GM12878 (cell line): ENCODE data around the gene DSE. TPM values are rescaled to one million over a fixed set of nuclear protein-coding genes. Genes with fewer than 3 reads are reported as not detected.
A peak's percentile ranks its signal among the peaks of the same experiment; 100 is the strongest.

Experiments used
- BRCA1 ChIP-seq: IDR thresholded peaks from 2 replicates; pipeline ENCODE4 v1.6.1; 2011; ENCODE audit warnings: low read depth, low read length, improper control_type of control experiment
- CBFB ChIP-seq: IDR thresholded peaks from 2 replicates; pipeline ENCODE4 v1.6.1; 2016; ENCODE audit warnings: antibody characterized with exemption, low read depth
- CHD2 ChIP-seq: IDR thresholded peaks from 2 replicates; pipeline ENCODE4 v1.6.1; 2011; ENCODE audit warnings: low read depth, low read length, improper control_type of control experiment, borderline replicate concordance
- CHD4 ChIP-seq: fragments of 200-600 bp; sonication (generic); IDR thresholded peaks from 2 replicates; pipeline ENCODE4 v1.6.1; 2016; ENCODE audit warnings: mild to moderate bottlenecking
- CREB1 ChIP-seq: IDR thresholded peaks from 2 replicates; pipeline ENCODE4 v1.6.1; 2012; ENCODE audit warnings: low read depth, mild to moderate bottlenecking, inconsistent platforms
- EGR1 ChIP-seq, 2 experiments: IDR thresholded peaks; 1 replicate in 1 of 2; 2 replicates in 1 of 2; pipeline ENCODE4 v1.6.1; 2011 to 2012; ENCODE audit warnings: low read depth in 2 of 2, low read length in 2 of 2, borderline replicate concordance in 1 of 2, mild to moderate bottlenecking in 1 of 2, moderate library complexity in 1 of 2
- IKZF1 ChIP-seq: fragments of 450-650 bp; conservative IDR thresholded peaks from 2 replicates; pipeline ENCODE4 v1.6.1; 2017; ENCODE audit warnings: antibody characterized with exemption, mild to moderate bottlenecking
- LARP7 ChIP-seq: fragments of 450-650 bp; IDR thresholded peaks from 2 replicates; pipeline ENCODE4 v1.6.1; 2017; ENCODE audit warnings: mild to moderate bottlenecking
- MTA2 ChIP-seq: fragments of 450-650 bp; IDR thresholded peaks from 2 replicates; pipeline ENCODE4 v1.6.1; 2016; ENCODE audit warnings: low read depth, mild to moderate bottlenecking, moderate library complexity
- MYC ChIP-seq: IDR thresholded peaks from 2 replicates; pipeline ENCODE4 v1.6.1; 2011; ENCODE audit warnings: mild to moderate bottlenecking, low read length, moderate library complexity, inconsistent platforms; ENCODE audit not compliant: insufficient read depth, insufficient replicate concordance, insufficient read length, severe bottlenecking
- NFYB ChIP-seq: IDR thresholded peaks from 2 replicates; pipeline ENCODE4 v1.6.1; 2011; ENCODE audit warnings: low read depth, mild to moderate bottlenecking, low read length, improper control_type of control experiment, moderate library complexity; ENCODE audit not compliant: insufficient read depth
- SIN3A ChIP-seq: IDR thresholded peaks from 2 replicates; pipeline ENCODE4 v1.6.1; 2012; ENCODE audit warnings: low read depth, low read length, improper control_type of control experiment
- YY1 ChIP-seq: IDR thresholded peaks from 2 replicates; pipeline ENCODE4 v1.6.1; 2011; ENCODE audit warnings: low read depth, mild to moderate bottlenecking, low read length
- ZSCAN29 ChIP-seq: fragments of 450-650 bp; IDR thresholded peaks from 2 replicates; pipeline ENCODE4 v1.6.1; 2017; ENCODE audit warnings: mild to moderate bottlenecking, moderate library complexity
- polyA plus RNA-seq, 11 experiments: library from polyadenylated mRNA; depleted of rRNA in 4 of 11; unstranded in 6 of 11; stranded (reverse) in 5 of 11; fragments of >200 nt; fragmentation: Nextera tagmentation in 4 of 11; fragmentation: Illumina TruSeq in 1 of 11; extraction: Ambion mirVana in 4 of 11; extraction: Trizol in 1 of 11; gene quantifications; 1 replicate in 1 of 11; 2 replicates in 10 of 11; pipeline versions ENCODE4 v1.2.1 to v1.2.3, GENCODE V29; 2011 to 2016; ENCODE audit warnings: inconsistent platforms in 2 of 11, missing spikeins in 2 of 11, low read depth in 1 of 11
- total RNA-seq, 4 experiments: library from RNA; depleted of rRNA in 3 of 4; stranded (reverse); fragments of >200 nt in 3 of 4; fragmentation: Illumina TruSeq in 1 of 4; extraction: Trizol in 1 of 4; gene quantifications; 2 replicates each; pipeline versions ENCODE4 v1.2.1 to v1.2.3, GENCODE V29; 2013 to 2021
- TF ChIP-seq, protein P1 (sequence below): IDR thresholded peaks from 2 replicates; pipeline ENCODE4 v1.6.1; 2011; ENCODE audit warnings: low read depth, mild to moderate bottlenecking, low read length, moderate library complexity, borderline replicate concordance; ENCODE audit errors: extremely low read depth
- TF ChIP-seq, protein P2 (sequence below): fragments of 450-650 bp; IDR thresholded peaks from 2 replicates; pipeline ENCODE4 v1.6.1; 2016; ENCODE audit warnings: mild to moderate bottlenecking
- TF ChIP-seq, protein P3 (sequence below): fragments of 450-650 bp; formaldehyde crosslinking; IDR thresholded peaks from 2 replicates; pipeline ENCODE4 v1.4.0; 2022; ENCODE audit warnings: mild to moderate bottlenecking, moderate library complexity
- TF ChIP-seq, protein P4 (sequence below): fragments of 450-650 bp; IDR thresholded peaks from 2 replicates; pipeline ENCODE4 v1.6.1; 2016; ENCODE audit warnings: mild to moderate bottlenecking, moderate library complexity, borderline replicate concordance
- TF ChIP-seq, protein P5 (sequence below): fragments of 450-650 bp; IDR thresholded peaks from 2 replicates; pipeline ENCODE4 v1.6.1; 2014; ENCODE audit warnings: mild to moderate bottlenecking
- TF ChIP-seq, protein P6 (sequence below): IDR thresholded peaks from 2 replicates; pipeline ENCODE4 v1.6.1; 2012; ENCODE audit warnings: low read depth, low read length, improper control_type of control experiment

Gene DSE
- total and polyA plus RNA-seq, 10 of the 15 experiments (the other 5 are each of a cell fraction or from before 2014, with no cell fraction given), result 12.6 to 76.4 (median 43.0) TPM

DNA sequence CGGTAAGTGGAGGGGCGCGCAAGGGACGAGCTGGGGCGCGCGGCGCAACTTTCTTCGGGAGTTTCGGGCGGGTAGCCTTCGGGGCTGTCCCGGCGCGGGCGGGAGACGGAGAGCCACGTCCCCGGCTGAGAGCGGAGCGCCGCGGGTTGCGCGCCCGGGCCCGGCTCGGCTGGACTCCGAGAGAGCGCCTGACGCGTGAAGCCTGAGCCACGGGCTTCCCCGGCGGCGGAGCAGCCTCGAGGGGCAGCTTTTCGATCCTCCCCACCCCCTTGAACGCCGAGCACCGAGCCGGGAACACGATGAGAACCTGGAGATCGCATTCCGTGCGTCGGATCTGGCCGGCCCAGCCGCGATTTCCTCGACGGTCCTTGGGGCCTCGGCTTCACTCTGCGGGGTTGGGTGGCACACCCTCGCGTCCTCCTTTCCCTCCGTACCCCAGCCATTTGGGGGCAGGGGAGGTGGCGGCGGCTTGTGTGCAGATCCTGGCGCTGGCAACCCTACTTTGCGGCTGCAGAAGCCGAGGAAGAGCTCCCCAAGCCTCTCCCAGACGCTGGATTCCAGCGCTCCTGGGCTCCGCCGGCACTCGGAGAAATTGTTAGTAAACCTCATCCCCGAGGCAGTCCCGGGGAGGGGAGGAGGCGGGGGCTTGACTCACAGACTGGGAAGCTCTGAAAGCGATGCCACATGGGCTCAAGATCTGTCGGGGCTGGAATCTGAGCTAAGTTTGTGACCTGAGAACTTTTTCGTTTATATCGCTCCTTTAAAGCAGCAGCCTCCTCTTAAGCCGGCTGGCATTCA, 572 bp downstream of the DSE start (continued):
- TF ChIP-seq NFYB, result no peak
- TF ChIP-seq MTA2, result no peak
- TF ChIP-seq, protein P1, sequence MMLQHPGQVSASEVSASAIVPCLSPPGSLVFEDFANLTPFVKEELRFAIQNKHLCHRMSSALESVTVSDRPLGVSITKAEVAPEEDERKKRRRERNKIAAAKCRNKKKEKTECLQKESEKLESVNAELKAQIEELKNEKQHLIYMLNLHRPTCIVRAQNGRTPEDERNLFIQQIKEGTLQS, result no peak
- TF ChIP-seq SIN3A, result 0 out of 2 replicates have a peak, but pooled peaks have one; percentile 30
- TF ChIP-seq YY1, result no peak
- no peak for TF ChIP-seq ZSCAN29
- TF ChIP-seq, protein P2, sequence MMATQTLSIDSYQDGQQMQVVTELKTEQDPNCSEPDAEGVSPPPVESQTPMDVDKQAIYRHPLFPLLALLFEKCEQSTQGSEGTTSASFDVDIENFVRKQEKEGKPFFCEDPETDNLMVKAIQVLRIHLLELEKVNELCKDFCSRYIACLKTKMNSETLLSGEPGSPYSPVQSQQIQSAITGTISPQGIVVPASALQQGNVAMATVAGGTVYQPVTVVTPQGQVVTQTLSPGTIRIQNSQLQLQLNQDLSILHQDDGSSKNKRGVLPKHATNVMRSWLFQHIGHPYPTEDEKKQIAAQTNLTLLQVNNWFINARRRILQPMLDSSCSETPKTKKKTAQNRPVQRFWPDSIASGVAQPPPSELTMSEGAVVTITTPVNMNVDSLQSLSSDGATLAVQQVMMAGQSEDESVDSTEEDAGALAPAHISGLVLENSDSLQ, result no peak
- TF ChIP-seq BRCA1, result no peak
- TF ChIP-seq IKZF1, result peak; percentile 88
- TF ChIP-seq, protein P3, sequence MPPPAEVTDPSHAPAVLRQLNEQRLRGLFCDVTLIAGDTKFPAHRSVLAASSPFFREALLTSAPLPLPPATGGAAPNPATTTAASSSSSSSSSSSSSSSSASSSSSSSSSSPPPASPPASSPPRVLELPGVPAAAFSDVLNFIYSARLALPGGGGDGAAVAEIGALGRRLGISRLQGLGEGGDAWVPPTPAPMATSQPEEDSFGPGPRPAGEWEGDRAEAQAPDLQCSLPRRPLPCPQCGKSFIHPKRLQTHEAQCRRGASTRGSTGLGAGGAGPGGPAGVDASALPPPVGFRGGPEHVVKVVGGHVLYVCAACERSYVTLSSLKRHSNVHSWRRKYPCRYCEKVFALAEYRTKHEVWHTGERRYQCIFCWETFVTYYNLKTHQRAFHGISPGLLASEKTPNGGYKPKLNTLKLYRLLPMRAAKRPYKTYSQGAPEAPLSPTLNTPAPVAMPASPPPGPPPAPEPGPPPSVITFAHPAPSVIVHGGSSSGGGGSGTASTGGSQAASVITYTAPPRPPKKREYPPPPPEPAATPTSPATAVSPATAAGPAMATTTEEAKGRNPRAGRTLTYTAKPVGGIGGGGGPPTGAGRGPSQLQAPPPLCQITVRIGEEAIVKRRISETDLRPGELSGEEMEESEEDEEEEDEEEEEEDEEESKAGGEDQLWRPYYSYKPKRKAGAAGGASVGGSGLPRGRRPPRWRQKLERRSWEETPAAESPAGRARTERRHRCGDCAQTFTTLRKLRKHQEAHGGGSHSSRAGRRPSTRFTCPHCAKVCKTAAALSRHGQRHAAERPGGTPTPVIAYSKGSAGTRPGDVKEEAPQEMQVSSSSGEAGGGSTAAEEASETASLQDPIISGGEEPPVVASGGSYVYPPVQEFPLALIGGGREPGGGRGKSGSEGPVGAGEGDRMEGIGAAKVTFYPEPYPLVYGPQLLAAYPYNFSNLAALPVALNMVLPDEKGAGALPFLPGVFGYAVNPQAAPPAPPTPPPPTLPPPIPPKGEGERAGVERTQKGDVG (CRISPR knock-in tag), result no peak
- no peak for TF ChIP-seq CREB1
- TF ChIP-seq, protein P4, sequence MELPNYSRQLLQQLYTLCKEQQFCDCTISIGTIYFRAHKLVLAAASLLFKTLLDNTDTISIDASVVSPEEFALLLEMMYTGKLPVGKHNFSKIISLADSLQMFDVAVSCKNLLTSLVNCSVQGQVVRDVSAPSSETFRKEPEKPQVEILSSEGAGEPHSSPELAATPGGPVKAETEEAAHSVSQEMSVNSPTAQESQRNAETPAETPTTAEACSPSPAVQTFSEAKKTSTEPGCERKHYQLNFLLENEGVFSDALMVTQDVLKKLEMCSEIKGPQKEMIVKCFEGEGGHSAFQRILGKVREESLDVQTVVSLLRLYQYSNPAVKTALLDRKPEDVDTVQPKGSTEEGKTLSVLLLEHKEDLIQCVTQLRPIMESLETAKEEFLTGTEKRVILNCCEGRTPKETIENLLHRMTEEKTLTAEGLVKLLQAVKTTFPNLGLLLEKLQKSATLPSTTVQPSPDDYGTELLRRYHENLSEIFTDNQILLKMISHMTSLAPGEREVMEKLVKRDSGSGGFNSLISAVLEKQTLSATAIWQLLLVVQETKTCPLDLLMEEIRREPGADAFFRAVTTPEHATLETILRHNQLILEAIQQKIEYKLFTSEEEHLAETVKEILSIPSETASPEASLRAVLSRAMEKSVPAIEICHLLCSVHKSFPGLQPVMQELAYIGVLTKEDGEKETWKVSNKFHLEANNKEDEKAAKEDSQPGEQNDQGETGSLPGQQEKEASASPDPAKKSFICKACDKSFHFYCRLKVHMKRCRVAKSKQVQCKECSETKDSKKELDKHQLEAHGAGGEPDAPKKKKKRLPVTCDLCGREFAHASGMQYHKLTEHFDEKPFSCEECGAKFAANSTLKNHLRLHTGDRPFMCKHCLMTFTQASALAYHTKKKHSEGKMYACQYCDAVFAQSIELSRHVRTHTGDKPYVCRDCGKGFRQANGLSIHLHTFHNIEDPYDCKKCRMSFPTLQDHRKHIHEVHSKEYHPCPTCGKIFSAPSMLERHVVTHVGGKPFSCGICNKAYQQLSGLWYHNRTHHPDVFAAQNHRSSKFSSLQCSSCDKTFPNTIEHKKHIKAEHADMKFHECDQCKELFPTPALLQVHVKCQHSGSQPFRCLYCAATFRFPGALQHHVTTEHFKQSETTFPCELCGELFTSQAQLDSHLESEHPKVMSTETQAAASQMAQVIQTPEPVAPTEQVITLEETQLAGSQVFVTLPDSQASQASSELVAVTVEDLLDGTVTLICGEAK, result no peak
- TF ChIP-seq CBFB, result no peak
- TF ChIP-seq, protein P5, sequence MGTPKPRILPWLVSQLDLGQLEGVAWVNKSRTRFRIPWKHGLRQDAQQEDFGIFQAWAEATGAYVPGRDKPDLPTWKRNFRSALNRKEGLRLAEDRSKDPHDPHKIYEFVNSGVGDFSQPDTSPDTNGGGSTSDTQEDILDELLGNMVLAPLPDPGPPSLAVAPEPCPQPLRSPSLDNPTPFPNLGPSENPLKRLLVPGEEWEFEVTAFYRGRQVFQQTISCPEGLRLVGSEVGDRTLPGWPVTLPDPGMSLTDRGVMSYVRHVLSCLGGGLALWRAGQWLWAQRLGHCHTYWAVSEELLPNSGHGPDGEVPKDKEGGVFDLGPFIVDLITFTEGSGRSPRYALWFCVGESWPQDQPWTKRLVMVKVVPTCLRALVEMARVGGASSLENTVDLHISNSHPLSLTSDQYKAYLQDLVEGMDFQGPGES, result no peak
- no peak for TF ChIP-seq CHD4
- TF ChIP-seq, protein P6, sequence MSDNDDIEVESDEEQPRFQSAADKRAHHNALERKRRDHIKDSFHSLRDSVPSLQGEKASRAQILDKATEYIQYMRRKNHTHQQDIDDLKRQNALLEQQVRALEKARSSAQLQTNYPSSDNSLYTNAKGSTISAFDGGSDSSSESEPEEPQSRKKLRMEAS, result no peak
- no peak for TF ChIP-seq EGR1 (IDR thresholded peaks at IDR 0.05; ENCODE audit: borderline replicate concordance in 1 of 2, low read depth in 2 of 2, low read length in 2 of 2)
- TF ChIP-seq LARP7, result peak; percentile 33; the same call in 1 of the 2 replicates
- no peak for TF ChIP-seq MYC
- TF ChIP-seq CHD2, result no peak
